Stimulated activated naive CD8-positive, alpha-beta T cell treated with anti-CD3 and anti-CD28 coated beads, Interleukin-15, Interleukin-2, amounts not matched to agents 100 ng/mL and 50 ng/mL, for 24 hours (primary cell): ENCODE data around the gene NMT1.
"Not testable (repeated sequence)": the region's sequence is repeated elsewhere in the genome, so short reads cannot be mapped to it uniquely, and the experiment has no call there.

Source experiments
- H3K27ac Mint-ChIP-seq: one replicate; pipeline ENCODE4 v1.8.0; 2021; ENCODE audit warnings: mild to moderate bottlenecking, mixed read lengths
- H3K27me3 Mint-ChIP-seq: one replicate; pipeline ENCODE4 v1.8.0; 2021; ENCODE audit warnings: mixed read lengths
- H3K36me3 Mint-ChIP-seq: one replicate; pipeline ENCODE4 v1.8.0; 2021; ENCODE audit warnings: low read depth, mixed read lengths
- H3K4me1 Mint-ChIP-seq: one replicate; pipeline ENCODE4 v1.8.0; 2021; ENCODE audit warnings: low read depth, mixed read lengths
- H3K4me3 Mint-ChIP-seq: one replicate; pipeline ENCODE4 v1.8.0; 2021; ENCODE audit warnings: mild to moderate bottlenecking, mixed read lengths
- H3K9me3 Mint-ChIP-seq: one replicate; pipeline ENCODE4 v1.8.0; 2021; ENCODE audit warnings: mixed read lengths

Gene NMT1

DNA sequence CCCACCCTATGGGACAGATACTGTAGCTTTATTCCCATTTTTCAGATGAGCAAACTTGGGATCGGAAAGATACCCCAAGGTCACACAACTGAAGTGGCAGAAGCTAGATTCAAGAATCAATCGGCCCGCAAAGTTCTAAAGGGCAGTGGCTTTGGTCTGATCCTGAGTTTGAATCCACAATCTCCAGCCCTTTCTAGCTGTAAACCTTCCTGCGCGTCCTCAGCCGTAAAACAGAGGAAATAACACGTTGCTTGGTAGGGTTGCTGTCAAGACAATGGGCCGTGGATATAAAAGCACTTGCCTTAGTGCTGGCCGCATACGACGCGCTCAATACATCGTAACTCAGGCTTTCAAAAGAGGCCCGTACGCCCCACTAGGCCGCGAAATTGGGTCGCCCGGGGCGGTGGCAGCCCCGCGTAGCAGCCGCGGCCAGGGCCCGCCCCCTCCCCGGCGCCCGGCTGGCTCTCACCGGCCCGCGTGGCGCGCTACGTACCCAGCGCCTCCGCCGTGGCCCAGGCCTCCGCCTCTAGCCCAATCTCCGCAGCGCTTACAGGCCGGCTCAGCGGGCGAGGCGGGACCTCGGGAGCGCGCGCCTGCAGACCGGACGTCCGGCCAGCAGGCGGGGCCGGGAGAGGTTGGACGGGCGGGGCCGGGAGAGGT lies 9.9 kb upstream of the NMT1 start, which contains the start of gene DCAKD:
TSS of gene DCAKD (minus strand) at position 573 of the 660 bp plus-strand sequence. CDS start 16,747 bp downstream, outside the sequence.
- peaks cover 65% of the 10 kb centered on the region for H3K4me1 Mint-ChIP-seq

DNA sequence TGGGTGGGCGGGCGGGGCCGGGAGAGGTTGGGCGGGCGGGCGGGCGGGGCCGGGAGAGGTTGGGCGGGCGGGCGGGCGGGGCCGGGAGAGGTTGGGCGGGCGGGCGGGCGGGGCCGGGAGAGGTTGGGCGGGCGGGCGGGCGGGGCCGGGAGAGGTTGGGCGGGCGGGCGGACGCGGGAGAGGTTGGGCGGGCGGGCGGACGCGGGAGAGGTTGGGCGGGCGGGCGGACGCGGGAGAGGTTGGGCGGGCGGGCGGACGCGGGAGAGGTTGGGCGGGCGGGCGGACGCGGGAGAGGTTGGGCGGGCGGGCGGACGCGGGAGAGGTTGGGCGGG lies 9.4 kb upstream of the NMT1 start:
- not testable (repeated sequence) for H3K27ac Mint-ChIP-seq
- peak overlapping the region; percentile 92 for H3K4me3 Mint-ChIP-seq

More for the DNA sequence above, 9.9 kb upstream of the NMT1 start, which contains the start of gene DCAKD:
- H3K4me3 Mint-ChIP-seq = peak within 1 kb of the TSS; percentile 92
- H3K27me3 Mint-ChIP-seq = no peaks in the 10 kb centered on the region
- H3K27ac Mint-ChIP-seq = peak within 1 kb of the TSS; percentile 96
- no peaks in the 10 kb centered on the region for H3K9me3 Mint-ChIP-seq
- H3K36me3 Mint-ChIP-seq = peaks cover 26% of the 10 kb centered on the region

DNA sequence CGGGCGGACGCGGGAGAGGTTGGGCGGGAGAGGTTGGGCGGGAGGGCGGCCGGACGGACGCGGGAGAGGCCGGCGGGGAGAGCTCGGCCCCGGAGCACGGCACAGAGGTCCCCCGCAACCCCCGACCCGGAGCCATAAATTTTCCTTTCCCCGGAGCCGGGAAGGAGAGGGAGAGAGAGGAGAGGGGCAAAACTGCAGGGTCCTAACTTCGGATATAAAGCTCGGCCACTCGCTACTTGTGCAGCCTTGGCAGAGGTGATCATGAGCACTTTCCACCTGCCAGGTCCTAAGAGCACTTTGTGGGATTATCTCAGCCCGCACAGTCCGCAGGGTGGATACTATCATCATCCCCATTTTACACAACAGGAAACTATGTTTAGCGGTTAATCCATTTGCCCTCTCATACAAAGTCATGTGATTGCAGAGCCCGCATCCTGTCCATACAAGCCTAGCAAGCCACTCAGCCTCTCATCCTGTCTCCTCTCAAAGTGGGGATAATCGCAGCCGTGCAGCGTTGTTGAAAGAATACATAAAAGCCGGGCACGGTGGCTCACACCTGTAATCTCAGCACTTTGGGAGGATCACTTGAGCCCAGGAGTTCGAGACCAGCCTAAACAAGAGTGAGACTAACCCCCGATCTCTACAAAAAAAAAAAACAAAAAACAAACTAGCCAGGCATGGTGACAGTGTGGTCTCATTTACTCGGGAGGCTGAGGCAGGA lies 8.9 kb upstream of the NMT1 start:
- no peaks in the 10 kb centered on the region for H3K27me3 Mint-ChIP-seq
- H3K9me3 Mint-ChIP-seq = no peaks in the 10 kb centered on the region
- peaks cover 57% of the 10 kb centered on the region for H3K4me1 Mint-ChIP-seq
- peak overlapping the region; percentile 85 for H3K4me3 Mint-ChIP-seq
- H3K27ac Mint-ChIP-seq = peak overlapping the region; percentile 89
- H3K36me3 Mint-ChIP-seq = peaks cover 22% of the 10 kb centered on the region

More for the DNA sequence above, 9.4 kb upstream of the NMT1 start:
- not testable (repeated sequence) for H3K9me3 Mint-ChIP-seq, H3K27me3 Mint-ChIP-seq
- Mint-ChIP-seq H3K4me1 (peaks cover 62% of the 10 kb centered on the region), H3K36me3 (peaks cover 23% of the 10 kb centered on the region)

DNA sequence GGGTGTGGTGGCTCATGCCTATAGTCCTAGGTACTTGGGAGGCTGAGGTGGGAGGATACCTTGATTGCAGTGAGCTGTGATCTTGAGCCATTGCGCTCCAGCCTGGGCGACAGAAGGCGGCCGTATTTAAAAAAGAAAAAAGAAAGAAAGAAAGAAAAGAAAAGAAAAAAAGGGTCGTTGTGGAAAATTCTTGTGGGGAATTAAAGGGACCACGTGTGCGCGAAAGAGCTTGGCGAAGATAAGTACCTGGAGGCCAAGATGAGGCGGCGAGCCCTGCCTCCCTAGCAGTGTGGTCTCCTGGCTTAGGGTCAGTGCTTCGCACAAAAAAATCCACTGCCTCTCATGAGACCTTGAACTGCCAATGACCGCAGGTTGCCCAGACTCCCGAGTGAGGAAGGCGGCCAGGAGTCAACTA lies 728 bp upstream of the NMT1 start:
- Mint-ChIP-seq H3K9me3 (no peaks in the 10 kb centered on the region), H3K36me3 (peaks cover 35% of the 10 kb centered on the region), H3K27me3 (no peaks in the 10 kb centered on the region), H3K27ac (peak overlapping the region; percentile 100), H3K4me3 (peak overlapping the region; percentile 98), H3K4me1 (peaks cover 57% of the 10 kb centered on the region)

DNA sequence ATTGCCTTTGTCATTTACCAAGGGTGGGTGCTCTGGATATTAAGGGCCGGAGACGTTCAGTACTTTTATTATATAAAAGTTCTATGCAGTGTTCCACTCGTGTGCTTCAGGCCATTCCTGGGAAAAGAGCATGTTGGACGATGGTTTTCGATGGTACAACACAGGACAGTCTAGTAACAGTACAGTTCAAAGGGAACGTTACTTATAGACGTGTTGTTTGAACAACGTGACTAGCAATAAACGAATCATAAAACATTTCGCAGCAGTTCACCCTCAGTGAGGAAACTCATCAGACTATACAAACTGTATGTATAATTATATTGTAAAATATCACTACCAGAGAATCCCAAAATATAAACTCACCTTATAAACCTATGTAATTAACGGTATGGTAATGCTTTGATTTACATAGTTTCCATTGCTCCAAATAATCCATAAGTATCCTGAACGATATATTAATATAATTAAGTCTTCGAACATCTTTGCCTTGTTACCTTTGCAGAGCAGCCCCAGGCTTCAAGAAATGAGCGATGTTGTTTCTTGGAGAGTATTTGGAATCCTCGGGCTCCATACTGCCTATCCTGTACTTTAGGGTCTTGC lies 589 bp downstream of the NMT1 start:
- Mint-ChIP-seq H3K4me3 (peak overlapping the region; percentile 98), H3K9me3 (no peaks in the 10 kb centered on the region), H3K27me3 (no peaks in the 10 kb centered on the region), H3K4me1 (peaks cover 49% of the 10 kb centered on the region), H3K27ac (peak overlapping the region; percentile 100), H3K36me3 (peaks cover 31% of the 10 kb centered on the region)

DNA sequence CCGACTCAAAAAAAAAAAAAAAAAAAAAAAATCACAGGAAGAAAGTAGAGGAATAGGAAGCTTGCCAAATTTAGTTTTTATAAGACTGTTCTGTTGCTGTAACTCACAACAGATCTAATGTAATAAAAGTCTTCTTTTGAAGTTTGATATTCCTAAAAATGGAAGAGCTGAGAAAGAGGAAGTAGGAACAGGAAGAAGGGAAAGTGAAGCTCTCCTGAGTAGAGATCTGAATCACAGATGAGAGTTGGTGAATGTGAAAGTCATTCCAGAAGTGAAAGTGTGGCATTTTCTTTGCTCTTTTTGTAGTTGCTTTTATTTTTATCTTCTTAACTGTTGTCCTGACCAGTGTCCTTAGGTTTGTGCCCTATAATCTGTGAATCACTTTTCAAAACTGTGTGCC lies 2.1 kb downstream of the NMT1 start:
- Mint-ChIP-seq H3K36me3 (peaks cover 45% of the 10 kb centered on the region), H3K4me1 (peaks cover 61% of the 10 kb centered on the region), H3K9me3 (no peaks in the 10 kb centered on the region), H3K27ac (peak overlapping the region; percentile 92), H3K4me3 (peak overlapping the region; percentile 98), H3K27me3 (no peaks in the 10 kb centered on the region)

DNA sequence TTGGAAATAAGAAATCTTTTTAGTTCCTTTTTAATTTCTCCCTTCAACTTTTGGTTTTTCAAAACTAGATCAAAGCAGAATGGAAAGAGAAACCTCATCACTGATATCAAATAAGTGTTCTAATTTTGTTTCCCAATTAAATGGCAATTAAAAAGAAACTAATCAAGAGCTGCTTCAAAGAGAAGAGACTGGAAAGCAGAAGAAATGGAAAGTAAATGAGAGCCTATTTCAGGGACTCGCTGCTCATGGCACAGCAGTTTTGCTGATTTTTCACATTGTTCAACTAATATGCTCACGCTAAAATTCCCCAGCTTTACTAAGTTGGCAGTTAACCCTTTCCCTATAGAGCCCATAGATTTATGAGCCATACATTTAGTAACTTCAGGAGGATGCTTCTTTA lies 6.5 kb downstream of the NMT1 start:
- H3K27me3 Mint-ChIP-seq = no peaks in the 10 kb centered on the region
- H3K27ac Mint-ChIP-seq = no peak overlapping the region
- H3K9me3 Mint-ChIP-seq = no peaks in the 10 kb centered on the region
- H3K4me3 Mint-ChIP-seq = no peak overlapping the region
- H3K4me1 Mint-ChIP-seq = peaks cover 37% of the 10 kb centered on the region
- H3K36me3 Mint-ChIP-seq = peaks cover 50% of the 10 kb centered on the region

DNA sequence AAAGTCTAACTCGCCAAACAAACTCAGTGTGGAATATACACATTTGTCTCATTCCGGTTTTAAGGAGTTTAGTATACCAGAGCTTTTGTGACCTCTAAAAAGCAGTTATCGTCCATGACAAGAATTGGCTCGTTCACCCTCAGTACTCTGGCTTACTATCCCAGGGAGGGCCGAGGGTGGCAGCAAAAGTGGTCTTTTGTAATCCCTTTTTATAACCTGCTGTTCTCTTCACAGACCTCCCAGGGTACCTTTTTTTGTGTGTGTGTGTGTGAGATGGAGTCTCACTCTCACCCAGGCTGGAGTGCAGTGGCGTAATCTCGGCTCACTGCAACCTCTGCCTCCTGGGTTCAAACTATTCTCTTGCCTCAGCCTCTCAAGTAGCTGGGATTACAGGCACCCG lies 8.9 kb downstream of the NMT1 start:
- peaks cover 19% of the 10 kb centered on the region for H3K4me1 Mint-ChIP-seq
- H3K4me3 Mint-ChIP-seq = no peak overlapping the region
- no peak overlapping the region for H3K27ac Mint-ChIP-seq
- H3K9me3 Mint-ChIP-seq = no peaks in the 10 kb centered on the region
- peaks cover 49% of the 10 kb centered on the region for H3K36me3 Mint-ChIP-seq
- H3K27me3 Mint-ChIP-seq = no peaks in the 10 kb centered on the region

DNA sequence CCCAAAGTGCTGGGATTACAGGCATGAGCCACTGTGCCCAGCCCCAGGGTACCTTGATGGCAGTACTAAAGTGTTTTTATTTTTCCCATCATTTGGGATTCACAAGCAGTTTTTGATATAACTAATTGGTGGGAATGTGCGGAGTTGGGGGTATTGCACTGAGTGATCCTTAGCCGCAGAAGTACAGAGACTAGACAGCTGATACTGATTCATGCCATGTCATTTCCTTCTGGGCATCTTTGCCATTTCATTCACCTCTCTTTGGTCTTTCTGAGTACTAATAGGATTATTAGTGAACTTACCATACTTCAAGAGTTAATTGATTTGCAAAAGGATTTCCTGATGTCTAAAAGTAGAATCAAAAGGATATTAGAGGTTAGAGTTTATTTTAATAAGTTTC lies 9.7 kb downstream of the NMT1 start:
- Mint-ChIP-seq H3K9me3 (no peaks in the 10 kb centered on the region), H3K27ac (no peak overlapping the region), H3K4me3 (no peak overlapping the region), H3K4me1 (peaks cover 20% of the 10 kb centered on the region), H3K36me3 (peaks cover 47% of the 10 kb centered on the region), H3K27me3 (no peaks in the 10 kb centered on the region)

DNA sequence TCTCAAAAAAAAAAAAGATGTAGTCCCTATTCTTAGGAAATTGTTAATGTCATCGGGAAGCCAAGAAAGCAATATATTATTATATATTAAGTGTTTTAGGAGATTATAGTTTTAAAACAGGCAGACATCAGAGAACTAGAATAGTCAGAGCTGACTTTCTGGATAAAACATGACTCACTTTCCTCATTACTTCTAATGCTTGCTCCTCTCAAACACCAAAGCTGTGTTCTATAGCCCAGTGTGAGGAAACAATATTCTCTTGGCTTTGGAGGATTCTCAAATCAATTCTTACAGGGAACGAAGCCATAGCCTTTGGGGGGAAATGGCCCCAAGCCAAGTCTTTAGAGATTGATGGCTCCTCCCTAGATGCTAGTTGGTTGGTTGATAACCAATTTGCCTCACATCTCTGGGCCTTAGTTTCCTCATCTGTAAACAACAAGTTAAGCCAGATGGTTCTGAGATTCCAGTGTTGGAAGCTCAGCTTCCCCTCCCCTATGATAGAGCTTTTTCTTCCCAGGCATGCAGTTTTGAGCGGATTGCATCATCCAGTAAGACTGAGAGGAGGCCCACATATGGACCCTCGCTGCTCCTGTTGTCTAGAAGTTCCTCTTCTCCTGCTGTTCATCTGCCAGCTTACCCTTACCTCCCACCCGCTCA lies 12.4 kb downstream of the NMT1 start:
- Mint-ChIP-seq H3K9me3 (no peaks in the 10 kb centered on the region), H3K27ac (peak overlapping the region; percentile 47), H3K27me3 (no peaks in the 10 kb centered on the region), H3K4me3 (no peak overlapping the region), H3K36me3 (peaks cover 43% of the 10 kb centered on the region), H3K4me1 (peaks cover 33% of the 10 kb centered on the region)

DNA sequence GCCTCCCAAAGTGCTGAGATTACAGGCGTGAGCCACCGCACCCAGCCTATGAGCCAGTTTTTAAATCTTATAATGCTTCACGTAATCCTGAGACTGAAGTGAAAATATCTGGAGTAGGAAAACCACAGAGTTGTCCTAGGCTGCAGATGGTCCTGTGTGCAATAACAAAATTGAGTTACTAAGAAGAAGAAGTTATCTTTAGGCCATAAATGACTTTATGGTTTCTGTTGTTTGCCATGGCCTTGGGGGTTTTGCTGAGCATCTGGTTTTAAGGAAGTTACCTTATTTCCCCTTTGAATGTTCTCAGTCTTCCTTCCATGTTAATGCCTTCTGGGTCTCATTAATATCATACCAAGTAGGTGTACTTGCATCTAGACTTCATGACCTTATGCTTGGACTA lies 16.5 kb downstream of the NMT1 start:
- H3K9me3 Mint-ChIP-seq = no peaks in the 10 kb centered on the region
- H3K36me3 Mint-ChIP-seq = peaks cover 37% of the 10 kb centered on the region
- no peaks in the 10 kb centered on the region for H3K27me3 Mint-ChIP-seq
- peak overlapping the region; percentile 52 for H3K27ac Mint-ChIP-seq
- no peak overlapping the region for H3K4me3 Mint-ChIP-seq
- peaks cover 33% of the 10 kb centered on the region for H3K4me1 Mint-ChIP-seq

DNA sequence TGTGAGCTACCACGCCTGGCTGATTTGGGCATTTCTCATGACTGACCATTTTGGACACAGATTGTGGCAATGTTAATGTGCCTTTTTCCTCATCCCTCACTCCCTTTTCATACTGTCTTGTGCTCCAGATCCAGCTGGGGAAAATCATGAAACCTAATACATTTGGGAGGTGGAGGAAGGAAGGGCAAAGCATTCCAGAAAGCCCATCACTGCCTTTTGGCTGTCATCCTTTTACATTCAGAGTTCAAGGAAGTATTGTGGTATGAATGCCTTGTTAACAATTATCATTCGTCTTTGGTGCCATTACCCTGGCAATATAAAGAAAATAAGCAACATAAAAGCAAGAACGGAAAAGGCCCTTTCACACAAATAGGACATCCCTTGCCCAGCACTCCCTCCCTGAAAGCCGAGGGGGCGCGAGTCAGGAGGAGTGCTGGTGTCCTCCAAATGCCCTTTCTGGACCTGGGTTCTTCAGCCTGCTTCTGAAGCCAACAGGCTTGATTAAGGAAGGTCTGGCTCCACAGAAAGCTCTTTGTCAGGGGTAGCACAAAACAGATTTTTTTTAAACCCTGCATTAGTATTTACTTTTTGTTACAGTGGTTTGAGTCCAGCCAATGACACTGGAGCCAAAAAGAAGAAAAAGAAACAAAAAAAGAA lies 20.1 kb downstream of the NMT1 start:
- H3K27me3 Mint-ChIP-seq = no peaks in the 10 kb centered on the region
- H3K4me3 Mint-ChIP-seq = no peak overlapping the region
- H3K4me1 Mint-ChIP-seq = peaks cover 21% of the 10 kb centered on the region
- no peak overlapping the region for H3K27ac Mint-ChIP-seq
- peaks cover 41% of the 10 kb centered on the region for H3K36me3 Mint-ChIP-seq
- H3K9me3 Mint-ChIP-seq = no peaks in the 10 kb centered on the region

DNA sequence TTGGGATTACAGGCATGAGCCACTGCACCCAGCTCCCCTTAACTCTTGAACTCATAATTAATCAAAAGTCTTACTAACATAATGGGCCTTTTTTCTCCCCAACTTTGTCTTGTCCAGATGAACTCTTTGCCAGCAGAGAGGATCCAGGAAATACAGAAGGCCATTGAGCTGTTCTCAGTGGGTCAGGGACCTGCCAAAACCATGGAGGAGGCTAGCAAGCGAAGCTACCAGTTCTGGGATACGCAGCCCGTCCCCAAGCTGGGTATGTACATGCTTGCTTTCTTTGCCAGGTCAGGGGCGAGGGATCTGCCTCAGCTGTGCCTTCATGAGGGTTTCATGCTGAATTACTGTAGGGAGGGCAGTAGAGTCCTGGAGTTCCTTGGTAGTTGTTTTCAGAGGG lies 25.3 kb downstream of the NMT1 start:
- no peak overlapping the region for H3K27ac Mint-ChIP-seq
- peaks cover 60% of the 10 kb centered on the region for H3K36me3 Mint-ChIP-seq
- no peaks in the 10 kb centered on the region for H3K9me3 Mint-ChIP-seq
- no peaks in the 10 kb centered on the region for H3K4me1 Mint-ChIP-seq
- H3K27me3 Mint-ChIP-seq = no peaks in the 10 kb centered on the region
- H3K4me3 Mint-ChIP-seq = no peak overlapping the region

DNA sequence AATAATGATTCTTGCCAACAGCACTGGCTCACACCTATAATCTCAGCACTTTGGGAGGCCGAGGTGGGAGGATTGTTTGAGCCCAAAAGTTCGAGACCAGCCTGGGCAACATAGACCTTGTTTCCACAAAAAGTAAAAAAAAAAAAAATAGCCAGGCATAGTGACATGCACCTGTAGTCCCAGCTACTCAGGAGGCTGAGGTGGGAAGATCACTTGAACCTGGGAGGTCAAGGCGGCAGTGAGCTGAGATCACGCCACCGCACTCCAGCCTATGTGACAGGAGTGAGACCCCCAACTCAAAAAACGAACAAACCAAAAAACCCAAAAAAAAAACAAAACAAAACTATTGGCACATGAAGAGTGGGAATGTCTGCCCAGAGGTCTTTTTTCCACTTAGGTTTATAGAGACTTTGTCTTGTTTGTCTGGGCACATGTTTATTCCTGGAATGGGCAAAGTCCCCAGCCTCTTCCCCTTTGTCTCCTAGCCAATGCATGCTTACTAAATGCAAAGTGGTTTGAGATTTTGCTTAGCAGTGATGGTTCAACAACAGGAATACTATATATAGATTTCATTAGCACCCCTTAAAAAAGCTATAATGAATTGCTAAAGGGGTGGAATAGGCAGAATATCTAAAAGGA lies 25.9 kb downstream of the NMT1 start:
- H3K27ac Mint-ChIP-seq = no peak overlapping the region
- H3K27me3 Mint-ChIP-seq = no peaks in the 10 kb centered on the region
- no peaks in the 10 kb centered on the region for H3K9me3 Mint-ChIP-seq
- peaks cover 59% of the 10 kb centered on the region for H3K36me3 Mint-ChIP-seq
- H3K4me1 Mint-ChIP-seq = no peaks in the 10 kb centered on the region
- H3K4me3 Mint-ChIP-seq = no peak overlapping the region
